Kidney tubule cell (primary cell): ENCODE data around the gene ZNF236.
"Not testable (repeated sequence)": the region's sequence is repeated elsewhere in the genome, so short reads cannot be mapped to it uniquely, and the experiment has no call there.

Experiments
- DNase-seq: peaks from one replicate; pipeline ENCODE4 v3.0.0-alpha.2; 2018; ENCODE audit warnings: low spot score

ZNF236 gene

GRCh38 chr18:77006305-77007175 lies 184.2 kb downstream of the ZNF236 start:
- no peak for DNase-seq

- no peak for DNase-seq
These were observed 184.9 kb downstream of the ZNF236 start for GRCh38 chr18:77007251-77007650.

GRCh38 chr18:77008006-77008405 lies 185.6 kb downstream of the ZNF236 start:
- DNase-seq = no peak

- no peak for DNase-seq
These were observed 186.4 kb downstream of the ZNF236 start for GRCh38 chr18:77008576-77009315.

- DNase-seq = no peak
These were observed 187.3 kb downstream of the ZNF236 start for GRCh38 chr18:77009675-77010074.

- no peak for DNase-seq
These were observed 189.8 kb downstream of the ZNF236 start for GRCh38 chr18:77012120-77012519.

- no peak for DNase-seq
These were observed 190.6 kb downstream of the ZNF236 start for GRCh38 chr18:77012806-77013541.

- DNase-seq = no peak
These were observed 191.6 kb downstream of the ZNF236 start for GRCh38 chr18:77013811-77014521.

GRCh38 chr18:77014538-77014937 lies 192.2 kb downstream of the ZNF236 start:
- no peak for DNase-seq

- no peak for DNase-seq
These were observed 192.8 kb downstream of the ZNF236 start for GRCh38 chr18:77015169-77015568.

- DNase-seq = no peak
These were observed 193.7 kb downstream of the ZNF236 start for GRCh38 chr18:77015771-77016710.

GRCh38 chr18:77016936-77017335 lies 194.6 kb downstream of the ZNF236 start:
- DNase-seq = no peak

GRCh38 chr18:77017355-77017754 lies 195.0 kb downstream of the ZNF236 start:
- no peak for DNase-seq

- DNase-seq = not testable (repeated sequence)
These were observed 196.3 kb downstream of the ZNF236 start for GRCh38 chr18:77018650-77019049.

- no peak for DNase-seq
These were observed 197.3 kb downstream of the ZNF236 start for GRCh38 chr18:77019641-77020040.
